ENCODE measurements around the gene PRKAR1B. TPM values are rescaled to one million over a fixed set of nuclear protein-coding genes. Genes with fewer than 3 reads are reported as not detected.

Gene PRKAR1B
- total RNA-seq, 1 donor from 2014 or later, result 14.7 TPM

- Histone ChIP-seq H3K27ac (ENCODE audit: low read depth, low read length) (no peak overlapping the region), H3K79me2 (ENCODE audit: insufficient read depth, low read length) (no peaks in the 10 kb centered on the region), H3K36me3 (ENCODE audit: insufficient read depth, low read length) (no peaks in the 10 kb centered on the region), H2AFZ (ENCODE audit: low read depth, low read length) (no peak overlapping the region), H3K4me3 (ENCODE audit: insufficient read depth, low read depth, low read length) (no peak overlapping the region), H3K9ac (ENCODE audit: low read length) (no peak overlapping the region), H4K20me1 (ENCODE audit: insufficient read depth, low read length) (peaks cover 5% of the 10 kb centered on the region), H3K9me3 (ENCODE audit: insufficient read depth, low read depth, low read length) (no peaks in the 10 kb centered on the region), H3K4me2 (ENCODE audit: low read length) (no peak overlapping the region), H3K4me1 (ENCODE audit: insufficient read depth, low read length) (no peaks in the 10 kb centered on the region), H3K27me3 (ENCODE audit: insufficient read depth, low read length) (no peaks in the 10 kb centered on the region)
- no peaks in the 10 kb centered on the region for H3K4me1 Mint-ChIP-seq (ENCODE audit: low read depth, unreplicated experiment)
- no peak overlapping the region for H3K4me3 Mint-ChIP-seq (ENCODE audit: unreplicated experiment)
- H3K36me3 Mint-ChIP-seq (ENCODE audit: low read depth, unreplicated experiment), result no peaks in the 10 kb centered on the region
- no peaks in the 10 kb centered on the region for H3K9me3 Mint-ChIP-seq (ENCODE audit: unreplicated experiment)
- no peak for FAIRE-seq
- DNase-seq (ENCODE audit: low read depth), result no peak
- no peak for TF ChIP-seq CTCF (IDR thresholded peaks at IDR 0.05; ENCODE audit: insufficient read depth, low read depth, low read length)
- TF ChIP-seq EZH2 (IDR thresholded peaks at IDR 0.05; ENCODE audit: insufficient read depth, low read length), result no peak
- no peak overlapping the region for H3K27ac Mint-ChIP-seq (ENCODE audit: unreplicated experiment)
- peaks cover 1% of the 10 kb centered on the region for H3K27me3 Mint-ChIP-seq (ENCODE audit: low read depth, unreplicated experiment)
Observed at GRCh38 chr7:569071-569855, 157.8 kb downstream of the PRKAR1B start.

- H3K27ac ChIP-seq (ENCODE audit: low read depth, low read length), result no peak overlapping the region
- H3K27ac Mint-ChIP-seq (ENCODE audit: unreplicated experiment), result no peak overlapping the region
Observed at GRCh38 chr7:568031-568951, 158.8 kb downstream of the PRKAR1B start.

More at GRCh38 chr7:568031-568951, 158.8 kb downstream of the PRKAR1B start:
- Mint-ChIP-seq H3K27me3 (ENCODE audit: low read depth, unreplicated experiment) (peaks cover 2% of the 10 kb centered on the region), H3K36me3 (ENCODE audit: low read depth, unreplicated experiment) (peaks cover 3% of the 10 kb centered on the region), H3K4me3 (ENCODE audit: unreplicated experiment) (no peak overlapping the region), H3K4me1 (ENCODE audit: low read depth, unreplicated experiment) (no peaks in the 10 kb centered on the region), H3K9me3 (ENCODE audit: unreplicated experiment) (no peaks in the 10 kb centered on the region)
- Histone ChIP-seq H3K4me3 (ENCODE audit: insufficient read depth, low read depth, low read length) (no peak overlapping the region), H3K9me3 (ENCODE audit: insufficient read depth, low read depth, low read length) (no peaks in the 10 kb centered on the region), H3K9ac (ENCODE audit: low read length) (no peak overlapping the region), H3K27me3 (ENCODE audit: insufficient read depth, low read length) (no peaks in the 10 kb centered on the region), H4K20me1 (ENCODE audit: insufficient read depth, low read length) (peaks cover 5% of the 10 kb centered on the region), H2AFZ (ENCODE audit: low read depth, low read length) (no peak overlapping the region), H3K79me2 (ENCODE audit: insufficient read depth, low read length) (no peaks in the 10 kb centered on the region), H3K4me2 (ENCODE audit: low read length) (no peak overlapping the region), H3K36me3 (ENCODE audit: insufficient read depth, low read length) (no peaks in the 10 kb centered on the region), H3K4me1 (ENCODE audit: insufficient read depth, low read length) (no peaks in the 10 kb centered on the region)
- TF ChIP-seq EZH2 (IDR thresholded peaks at IDR 0.05; ENCODE audit: insufficient read depth, low read length), result no peak
- TF ChIP-seq CTCF (IDR thresholded peaks at IDR 0.05; ENCODE audit: insufficient read depth, low read depth, low read length), result no peak
- DNase-seq (ENCODE audit: low read depth) (no peak), FAIRE-seq (no peak)

Measured in astrocyte (in vitro differentiated cells and primary cell).